ENCODE measurements around the gene TPST1. TPM values are rescaled to one million over a fixed set of nuclear protein-coding genes. Genes with fewer than 3 reads are reported as not detected.
"Not testable (repeated sequence)": the region's sequence is repeated elsewhere in the genome, so short reads cannot be mapped to it uniquely, and the experiment has no call there.

Gene TPST1
- polyA plus RNA-seq, 1 donor = 10.8 TPM

GRCh38 chr7:66348959-66349358, 143.8 kb downstream of the TPST1 start:
- H3K9me3 ChIP-seq (ENCODE audit: control insufficient read depth, low read depth, low read length) = no peaks in the 10 kb centered on the region
- no CpG with 5 or more reads among the region's 6 CpGs for WGBS (ENCODE audit: insufficient coverage, low lambda C conversion rate)
- H3K27ac ChIP-seq (ENCODE audit: low read length) = no peak overlapping the region
- H3K4me1 ChIP-seq (ENCODE audit: control insufficient read depth, insufficient read depth, low read length) = no peaks in the 10 kb centered on the region
- no peak for DNase-seq
- H3K36me3 ChIP-seq (ENCODE audit: control insufficient read depth, insufficient read depth, low read length) = no peaks in the 10 kb centered on the region
- no peaks in the 10 kb centered on the region for H3K27me3 ChIP-seq (ENCODE audit: control insufficient read depth, insufficient read depth, low read length)
- no peak overlapping the region for H3K4me3 ChIP-seq (ENCODE audit: low read length)

- peaks cover 12% of the 10 kb centered on the region for H3K4me1 ChIP-seq (ENCODE audit: control insufficient read depth, insufficient read depth, low read length)
- peak in 1 of 2 donors; percentile 25 for DNase-seq
- H3K36me3 ChIP-seq (ENCODE audit: control insufficient read depth, insufficient read depth, low read length) = no peaks in the 10 kb centered on the region
- H3K27ac ChIP-seq (ENCODE audit: low read length) = no peak overlapping the region
- H3K4me3 ChIP-seq (ENCODE audit: low read length) = no peak overlapping the region
- WGBS (ENCODE audit: insufficient coverage, low lambda C conversion rate) = no CpG with 5 or more reads among the region's 4 CpGs
- no peaks in the 10 kb centered on the region for H3K9me3 ChIP-seq (ENCODE audit: control insufficient read depth, low read depth, low read length)
- no peaks in the 10 kb centered on the region for H3K27me3 ChIP-seq (ENCODE audit: control insufficient read depth, insufficient read depth, low read length)
Observed at GRCh38 chr7:66352071-66352470, 146.9 kb downstream of the TPST1 start.

- Histone ChIP-seq H3K27ac (ENCODE audit: low read length) (no peak overlapping the region), H3K4me3 (ENCODE audit: low read length) (no peak overlapping the region), H3K9me3 (ENCODE audit: control insufficient read depth, low read depth, low read length) (no peaks in the 10 kb centered on the region), H3K4me1 (ENCODE audit: control insufficient read depth, insufficient read depth, low read length) (peaks cover 19% of the 10 kb centered on the region), H3K27me3 (ENCODE audit: control insufficient read depth, insufficient read depth, low read length) (no peaks in the 10 kb centered on the region), H3K36me3 (ENCODE audit: control insufficient read depth, insufficient read depth, low read length) (no peaks in the 10 kb centered on the region)
- DNase-seq = no peak
- WGBS (ENCODE audit: insufficient coverage, low lambda C conversion rate) = no CpG with 5 or more reads among the region's 5 CpGs
Observed at GRCh38 chr7:66353547-66353946, 148.4 kb downstream of the TPST1 start.

GRCh38 chr7:66355756-66356155, 150.6 kb downstream of the TPST1 start:
- no peak for DNase-seq
- Histone ChIP-seq H3K27ac (ENCODE audit: low read length) (peak overlapping the region; percentile 51), H3K4me1 (ENCODE audit: control insufficient read depth, insufficient read depth, low read length) (peaks cover 19% of the 10 kb centered on the region), H3K36me3 (ENCODE audit: control insufficient read depth, insufficient read depth, low read length) (no peaks in the 10 kb centered on the region), H3K9me3 (ENCODE audit: control insufficient read depth, low read depth, low read length) (no peaks in the 10 kb centered on the region), H3K27me3 (ENCODE audit: control insufficient read depth, insufficient read depth, low read length) (no peaks in the 10 kb centered on the region), H3K4me3 (ENCODE audit: low read length) (no peak overlapping the region)
- WGBS (ENCODE audit: insufficient coverage, low lambda C conversion rate) = 80% methylated on average over 1 of the region's 4 CpGs

GRCh38 chr7:66356277-66356721, 151.2 kb downstream of the TPST1 start:
- Histone ChIP-seq H3K4me3 (ENCODE audit: low read length) (no peak overlapping the region), H3K36me3 (ENCODE audit: control insufficient read depth, insufficient read depth, low read length) (no peaks in the 10 kb centered on the region), H3K27me3 (ENCODE audit: control insufficient read depth, insufficient read depth, low read length) (no peaks in the 10 kb centered on the region), H3K4me1 (ENCODE audit: control insufficient read depth, insufficient read depth, low read length) (peaks cover 19% of the 10 kb centered on the region), H3K9me3 (ENCODE audit: control insufficient read depth, low read depth, low read length) (no peaks in the 10 kb centered on the region), H3K27ac (ENCODE audit: low read length) (peak overlapping the region; percentile 64)
- DNase-seq = no peak
- 93% methylated on average over 3 of the region's 6 CpGs for WGBS (ENCODE audit: insufficient coverage, low lambda C conversion rate)

GRCh38 chr7:66357087-66357486, 152.0 kb downstream of the TPST1 start:
- H3K4me3 ChIP-seq (ENCODE audit: low read length) = no peak overlapping the region
- peak overlapping the region; percentile 64 for H3K27ac ChIP-seq (ENCODE audit: low read length)
- no peaks in the 10 kb centered on the region for H3K9me3 ChIP-seq (ENCODE audit: control insufficient read depth, low read depth, low read length)
- peak; percentile 51 to 77 for DNase-seq
- H3K4me1 ChIP-seq (ENCODE audit: control insufficient read depth, insufficient read depth, low read length) = peaks cover 19% of the 10 kb centered on the region
- H3K36me3 ChIP-seq (ENCODE audit: control insufficient read depth, insufficient read depth, low read length) = no peaks in the 10 kb centered on the region
- H3K27me3 ChIP-seq (ENCODE audit: control insufficient read depth, insufficient read depth, low read length) = no peaks in the 10 kb centered on the region
- 0% methylated on average over 1 of the region's 3 CpGs for WGBS (ENCODE audit: insufficient coverage, low lambda C conversion rate)

GRCh38 chr7:66359656-66360211, 154.6 kb downstream of the TPST1 start:
- no peak overlapping the region for H3K27ac ChIP-seq (ENCODE audit: low read length)
- DNase-seq = no peak
- WGBS (ENCODE audit: insufficient coverage, low lambda C conversion rate) = no CpG with 5 or more reads among the region's 11 CpGs
- no peaks in the 10 kb centered on the region for H3K36me3 ChIP-seq (ENCODE audit: control insufficient read depth, insufficient read depth, low read length)
- H3K4me1 ChIP-seq (ENCODE audit: control insufficient read depth, insufficient read depth, low read length) = peaks cover 19% of the 10 kb centered on the region
- H3K4me3 ChIP-seq (ENCODE audit: low read length) = no peak overlapping the region
- H3K9me3 ChIP-seq (ENCODE audit: control insufficient read depth, low read depth, low read length) = no peaks in the 10 kb centered on the region
- no peaks in the 10 kb centered on the region for H3K27me3 ChIP-seq (ENCODE audit: control insufficient read depth, insufficient read depth, low read length)

- WGBS (ENCODE audit: insufficient coverage, low lambda C conversion rate) = no CpG with 5 or more reads among the region's 4 CpGs
- H3K9me3 ChIP-seq (ENCODE audit: control insufficient read depth, low read depth, low read length) = no peaks in the 10 kb centered on the region
- no peaks in the 10 kb centered on the region for H3K36me3 ChIP-seq (ENCODE audit: control insufficient read depth, insufficient read depth, low read length)
- no peak overlapping the region for H3K4me3 ChIP-seq (ENCODE audit: low read length)
- no peak overlapping the region for H3K27ac ChIP-seq (ENCODE audit: low read length)
- peaks cover 6% of the 10 kb centered on the region for H3K4me1 ChIP-seq (ENCODE audit: control insufficient read depth, insufficient read depth, low read length)
- DNase-seq = no peak
- no peaks in the 10 kb centered on the region for H3K27me3 ChIP-seq (ENCODE audit: control insufficient read depth, insufficient read depth, low read length)
Observed at GRCh38 chr7:66362136-66362535, 157.0 kb downstream of the TPST1 start.

GRCh38 chr7:66363635-66364034, 158.5 kb downstream of the TPST1 start:
- DNase-seq = no peak

GRCh38 chr7:66365031-66365430, 159.9 kb downstream of the TPST1 start:
- WGBS (ENCODE audit: insufficient coverage, low lambda C conversion rate) = 82% methylated on average over 3 of the region's 14 CpGs
- H3K4me3 ChIP-seq (ENCODE audit: low read length); H3K4me1 ChIP-seq (ENCODE audit: control insufficient read depth, insufficient read depth, low read length); DNase-seq; H3K36me3 ChIP-seq (ENCODE audit: control insufficient read depth, insufficient read depth, low read length); H3K27ac ChIP-seq (ENCODE audit: low read length); H3K9me3 ChIP-seq (ENCODE audit: control insufficient read depth, low read depth, low read length); H3K27me3 ChIP-seq (ENCODE audit: control insufficient read depth, insufficient read depth, low read length): not testable (repeated sequence)

More at GRCh38 chr7:66363635-66364034, 158.5 kb downstream of the TPST1 start:
- no peak overlapping the region for H3K27ac ChIP-seq (ENCODE audit: low read length)
- no peaks in the 10 kb centered on the region for H3K36me3 ChIP-seq (ENCODE audit: control insufficient read depth, insufficient read depth, low read length)
- no peak overlapping the region for H3K4me3 ChIP-seq (ENCODE audit: low read length)
- H3K4me1 ChIP-seq (ENCODE audit: control insufficient read depth, insufficient read depth, low read length) = no peaks in the 10 kb centered on the region
- WGBS (ENCODE audit: insufficient coverage, low lambda C conversion rate) = no CpG with 5 or more reads among the region's 5 CpGs
- H3K9me3 ChIP-seq (ENCODE audit: control insufficient read depth, low read depth, low read length) = no peaks in the 10 kb centered on the region
- H3K27me3 ChIP-seq (ENCODE audit: control insufficient read depth, insufficient read depth, low read length) = no peaks in the 10 kb centered on the region

GRCh38 chr7:66371096-66371824, 166.1 kb downstream of the TPST1 start:
- H3K9me3 ChIP-seq (ENCODE audit: control insufficient read depth, low read depth, low read length) = peaks cover 1% of the 10 kb centered on the region
- no peak for DNase-seq
- no peaks in the 10 kb centered on the region for H3K36me3 ChIP-seq (ENCODE audit: control insufficient read depth, insufficient read depth, low read length)
- H3K27ac ChIP-seq (ENCODE audit: low read length) = no peak overlapping the region
- no peaks in the 10 kb centered on the region for H3K27me3 ChIP-seq (ENCODE audit: control insufficient read depth, insufficient read depth, low read length)
- WGBS (ENCODE audit: insufficient coverage, low lambda C conversion rate) = 83% methylated on average over 4 of the region's 7 CpGs
- no peaks in the 10 kb centered on the region for H3K4me1 ChIP-seq (ENCODE audit: control insufficient read depth, insufficient read depth, low read length)
- no peak overlapping the region for H3K4me3 ChIP-seq (ENCODE audit: low read length)
